HG03108 (cell line): Measurements from ENCODE around the gene THUMPD1.
"Not testable (repeated sequence)": the region's sequence is repeated elsewhere in the genome, so short reads cannot be mapped to it uniquely, and the experiment has no call there.

Experiments used
- ATAC-seq: cut with Tn5 transposase; IDR thresholded peaks from one replicate; pipeline ENCODE4 v1.9.1; 2021; ENCODE audit warnings: moderate library complexity; ENCODE audit not compliant: unreplicated experiment

The THUMPD1 gene, protein sequence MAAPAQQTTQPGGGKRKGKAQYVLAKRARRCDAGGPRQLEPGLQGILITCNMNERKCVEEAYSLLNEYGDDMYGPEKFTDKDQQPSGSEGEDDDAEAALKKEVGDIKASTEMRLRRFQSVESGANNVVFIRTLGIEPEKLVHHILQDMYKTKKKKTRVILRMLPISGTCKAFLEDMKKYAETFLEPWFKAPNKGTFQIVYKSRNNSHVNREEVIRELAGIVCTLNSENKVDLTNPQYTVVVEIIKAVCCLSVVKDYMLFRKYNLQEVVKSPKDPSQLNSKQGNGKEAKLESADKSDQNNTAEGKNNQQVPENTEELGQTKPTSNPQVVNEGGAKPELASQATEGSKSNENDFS

DNA sequence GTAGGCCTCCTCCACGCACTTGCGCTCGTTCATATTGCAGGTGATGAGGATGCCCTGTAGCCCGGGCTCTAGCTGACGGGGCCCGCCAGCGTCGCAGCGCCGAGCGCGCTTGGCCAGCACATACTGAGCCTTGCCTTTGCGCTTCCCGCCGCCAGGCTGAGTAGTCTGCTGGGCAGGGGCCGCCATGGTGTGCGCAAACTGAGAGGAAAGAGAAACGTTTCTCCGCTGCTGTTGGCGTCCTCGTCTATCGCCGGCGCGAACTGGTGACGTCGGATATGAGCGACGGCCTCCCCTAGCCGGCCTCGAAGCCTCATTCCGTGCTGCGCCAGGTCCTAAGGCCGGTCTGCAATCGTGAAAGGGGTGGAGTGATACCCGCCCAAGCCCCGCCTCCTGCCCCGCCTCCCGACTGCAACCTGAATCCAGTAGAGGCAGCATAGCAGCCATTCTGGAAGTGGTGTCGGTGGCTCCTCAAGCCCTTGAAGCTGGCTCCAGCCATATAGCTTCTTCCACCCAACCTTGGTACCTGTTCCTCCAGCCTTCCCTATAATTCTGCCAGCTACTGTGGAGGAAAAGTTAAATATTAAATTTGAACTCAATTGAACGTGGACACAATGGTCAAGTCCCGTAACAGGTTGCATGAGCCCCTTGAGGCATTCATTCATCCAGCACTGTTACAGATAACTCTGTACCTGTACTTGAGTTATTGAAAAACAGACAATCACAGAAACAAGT is at the start of gene THUMPD1:
Gene THUMPD1, minus strand, starts transcription at position 265 of the 732 bp plus-strand sequence. Its CDS starts 79 bp downstream, at position 186.
- ATAC-seq = peak; percentile 84

DNA sequence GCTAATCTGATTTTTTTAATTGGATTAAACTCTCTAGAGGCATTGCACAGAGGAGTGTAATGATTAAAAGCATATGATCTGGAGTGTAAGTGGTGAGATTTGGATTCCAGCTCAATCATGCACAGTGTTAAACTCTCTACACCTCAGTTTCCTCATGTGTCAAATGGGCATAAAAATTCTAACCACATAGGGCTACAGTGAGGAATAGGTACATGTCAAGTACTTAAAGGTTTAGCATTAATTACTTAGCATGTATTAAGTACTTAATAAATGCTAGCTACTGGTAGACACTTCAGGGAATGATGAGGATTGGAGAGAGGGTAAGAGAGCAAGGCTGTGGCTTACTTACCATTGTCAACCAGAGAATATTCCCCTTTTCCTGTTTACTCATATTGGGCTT is 47.5 kb upstream of the THUMPD1 start:
- no peak for ATAC-seq

DNA sequence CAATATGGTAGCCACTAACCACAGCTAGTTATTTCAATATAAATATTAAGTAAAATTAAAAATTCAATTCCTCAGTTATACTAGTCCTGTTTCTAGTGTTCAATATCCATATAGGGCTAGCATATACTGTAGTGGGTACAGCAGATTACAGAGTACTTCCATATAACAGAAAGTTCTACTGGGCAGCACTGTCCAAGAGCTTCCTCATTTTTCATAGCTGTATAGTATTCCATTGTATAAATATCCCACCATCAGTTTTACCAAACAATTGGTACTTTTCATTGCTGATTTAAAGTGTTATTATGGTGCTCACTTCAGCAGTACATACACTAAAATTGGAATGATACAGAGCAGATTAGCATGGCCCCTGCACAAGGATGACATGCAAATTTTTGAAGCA is 42.6 kb upstream of the THUMPD1 start:
- ATAC-seq = no peak

DNA sequence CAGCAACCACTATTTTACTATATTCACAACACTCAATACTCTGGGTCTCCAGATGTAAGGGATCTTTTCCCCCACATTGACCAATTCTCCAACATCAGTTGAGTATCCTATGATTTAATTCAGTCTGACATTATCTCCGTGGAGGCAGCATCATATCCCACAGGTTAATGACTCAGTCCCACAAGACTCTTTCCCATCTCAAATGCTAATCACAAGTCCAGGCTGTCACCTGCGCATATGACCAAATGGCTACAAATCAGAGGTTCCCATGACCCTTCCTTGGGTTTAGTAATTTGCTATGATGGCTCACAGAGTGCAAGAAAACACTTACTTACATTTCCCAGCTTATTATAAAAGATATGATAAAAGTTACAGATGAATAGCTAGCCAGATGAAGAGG is 40.9 kb upstream of the THUMPD1 start:
- ATAC-seq = no peak

DNA sequence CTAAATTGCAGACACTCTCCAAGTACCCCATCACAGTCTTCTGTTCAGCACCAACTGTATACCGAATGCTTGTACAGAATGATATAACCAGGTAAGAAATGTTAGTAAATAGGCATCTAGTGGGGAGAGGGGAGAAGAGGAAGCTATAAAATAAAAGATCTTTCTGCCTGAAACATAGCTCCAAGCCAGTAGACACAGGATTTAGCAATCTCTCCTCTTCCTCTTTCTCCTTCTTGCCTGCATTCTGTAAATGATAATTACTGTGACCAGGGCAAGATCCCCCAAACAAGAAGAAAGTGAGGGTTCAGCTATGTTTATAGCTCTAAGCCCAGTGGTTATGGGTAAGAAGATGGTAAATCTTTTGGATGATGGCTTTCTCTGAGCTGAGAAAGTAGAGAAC is 40.1 kb upstream of the THUMPD1 start:
- ATAC-seq = no peak

DNA sequence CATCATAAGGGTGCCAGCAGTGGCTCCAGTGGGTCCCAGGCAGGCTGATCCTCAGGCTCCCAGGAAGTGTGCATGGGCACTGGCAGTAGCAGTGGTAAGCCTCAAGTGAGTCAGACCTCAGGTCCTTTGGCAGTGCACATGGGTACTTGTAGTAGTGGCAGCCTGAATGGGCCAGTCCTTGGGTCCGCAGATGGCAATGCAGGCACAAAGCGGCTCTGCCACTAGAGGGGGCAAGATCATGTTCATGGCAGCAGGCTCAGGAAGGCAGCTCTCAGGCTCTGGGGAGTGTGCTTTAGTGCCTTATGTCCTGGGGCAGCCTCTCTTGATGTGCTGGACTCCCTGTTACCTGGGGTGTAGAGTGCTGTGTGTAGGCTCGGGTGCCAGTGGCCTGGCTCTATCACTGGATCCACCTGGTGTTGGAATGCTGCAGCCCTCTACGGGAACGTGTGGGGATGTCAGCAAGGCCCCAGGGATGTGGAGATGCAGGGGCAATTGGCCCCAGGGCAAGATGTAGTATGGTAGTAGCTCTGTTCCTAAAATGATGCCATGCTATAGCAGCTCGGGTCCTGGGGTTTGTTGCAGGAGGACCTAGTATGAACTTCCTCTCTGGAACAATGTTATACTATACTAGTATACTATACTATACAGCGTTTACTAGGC is 33.2 kb upstream of the THUMPD1 start:
- no peak for ATAC-seq

DNA sequence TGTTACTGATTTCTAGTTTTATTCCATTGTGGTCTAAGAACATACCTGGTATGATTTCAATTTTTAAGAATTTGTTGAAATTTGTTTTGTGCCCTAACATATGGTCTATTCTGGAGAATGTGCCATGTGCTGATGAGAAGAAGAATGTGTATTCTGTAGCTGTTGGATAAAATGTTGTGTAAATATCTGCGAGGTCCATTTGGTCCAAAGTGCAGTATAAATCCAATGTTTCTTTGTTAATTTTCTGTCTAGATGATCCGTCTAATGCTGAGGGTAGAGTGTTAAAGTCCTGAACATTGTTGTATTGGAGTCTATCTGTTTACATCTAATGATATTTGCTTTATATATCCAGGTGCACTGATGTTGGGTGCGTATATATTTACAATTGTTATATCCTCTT is 32.1 kb upstream of the THUMPD1 start:
- ATAC-seq = no peak

- no peak for ATAC-seq
Observed at GRCh38 chr16:20768818-20769217, 27.2 kb upstream of the THUMPD1 start.

DNA sequence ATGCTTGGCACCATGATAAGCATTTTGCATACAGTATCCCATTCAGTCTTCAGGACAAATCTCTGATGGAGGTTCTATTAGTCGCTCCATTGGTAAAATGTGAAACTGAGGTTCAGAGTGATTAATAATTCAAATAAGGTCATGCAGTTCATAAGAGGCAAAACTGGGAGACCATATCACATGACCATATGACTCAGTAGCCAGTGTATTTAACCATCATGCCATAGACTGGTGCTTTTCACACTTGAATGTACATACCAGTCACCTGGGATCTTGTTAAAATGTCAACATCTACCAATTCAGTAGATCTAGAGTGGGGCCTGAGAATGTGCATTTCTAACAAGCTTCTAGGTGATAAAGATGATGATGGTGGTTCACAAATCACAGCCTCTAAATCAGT is 26.5 kb upstream of the THUMPD1 start:
- no peak for ATAC-seq

GRCh38 chr16:20767577-20767976 is 26.0 kb upstream of the THUMPD1 start:
- no peak for ATAC-seq

DNA sequence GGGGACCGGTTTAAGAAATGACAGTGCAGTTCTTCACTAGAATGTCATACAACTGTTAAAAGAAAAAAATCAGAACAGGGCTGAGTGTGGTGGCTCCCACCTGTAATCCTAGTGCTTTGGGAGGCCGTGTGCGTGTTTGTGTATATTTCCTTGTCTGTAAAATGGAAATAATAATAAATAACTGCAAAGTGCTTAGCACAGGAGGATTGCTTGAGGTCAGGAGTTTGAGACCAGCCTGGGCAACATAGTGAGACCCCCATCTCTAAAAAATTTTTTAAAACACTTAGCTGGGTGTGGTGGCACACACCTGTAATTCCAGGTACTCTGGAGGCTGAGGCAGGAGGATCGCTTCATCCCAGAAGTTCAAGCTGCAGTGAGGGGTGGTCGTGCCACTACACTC is 24.7 kb upstream of the THUMPD1 start:
- no peak for ATAC-seq

DNA sequence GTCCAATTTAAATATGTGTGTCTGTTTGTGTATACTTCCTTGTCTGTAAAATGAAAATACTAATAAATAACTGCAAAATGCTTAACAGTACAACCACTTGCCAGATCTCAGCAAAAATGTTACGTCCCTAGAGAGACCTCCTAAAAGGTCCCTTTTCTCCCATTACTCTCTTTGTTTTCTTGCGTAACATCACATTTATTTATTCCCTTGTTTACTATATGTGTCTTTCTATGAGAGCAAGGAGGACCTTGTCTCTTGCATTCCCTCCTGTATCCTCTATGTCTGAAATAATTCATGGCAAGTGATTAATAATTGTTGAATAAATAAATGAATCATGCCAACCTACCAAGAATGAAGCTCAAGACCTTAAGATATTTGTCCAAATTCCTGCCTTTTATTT is 24.1 kb upstream of the THUMPD1 start:
- ATAC-seq = no peak

DNA sequence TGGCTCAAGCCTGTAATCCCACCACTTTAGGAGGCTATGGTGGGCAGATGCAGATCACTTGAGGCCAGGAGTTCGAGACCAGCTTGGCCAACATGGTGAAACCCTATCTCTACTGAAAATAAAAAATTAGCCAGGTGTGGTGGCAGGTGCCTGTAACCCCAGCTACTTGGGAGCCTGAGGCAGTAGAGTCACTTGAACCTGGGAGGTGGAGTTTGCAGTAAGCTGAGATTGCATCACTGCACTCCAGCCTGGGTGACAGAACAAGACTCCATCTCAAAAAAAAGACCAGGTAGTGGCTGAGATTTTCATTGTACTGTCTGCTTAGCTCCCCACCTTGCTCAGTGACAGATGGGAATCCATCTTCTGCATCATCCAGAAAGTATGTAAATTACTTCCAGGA is 22.8 kb upstream of the THUMPD1 start:
- not testable (repeated sequence) for ATAC-seq

GRCh38 chr16:20763461-20764232 is 22.0 kb upstream of the THUMPD1 start, which contains the start of gene ACSM3:
ACSM3 (plus strand) TSS chr16:20764014; CDS start chr16:20770035, 6,021 bp downstream.
- peak; percentile 97 for ATAC-seq

DNA sequence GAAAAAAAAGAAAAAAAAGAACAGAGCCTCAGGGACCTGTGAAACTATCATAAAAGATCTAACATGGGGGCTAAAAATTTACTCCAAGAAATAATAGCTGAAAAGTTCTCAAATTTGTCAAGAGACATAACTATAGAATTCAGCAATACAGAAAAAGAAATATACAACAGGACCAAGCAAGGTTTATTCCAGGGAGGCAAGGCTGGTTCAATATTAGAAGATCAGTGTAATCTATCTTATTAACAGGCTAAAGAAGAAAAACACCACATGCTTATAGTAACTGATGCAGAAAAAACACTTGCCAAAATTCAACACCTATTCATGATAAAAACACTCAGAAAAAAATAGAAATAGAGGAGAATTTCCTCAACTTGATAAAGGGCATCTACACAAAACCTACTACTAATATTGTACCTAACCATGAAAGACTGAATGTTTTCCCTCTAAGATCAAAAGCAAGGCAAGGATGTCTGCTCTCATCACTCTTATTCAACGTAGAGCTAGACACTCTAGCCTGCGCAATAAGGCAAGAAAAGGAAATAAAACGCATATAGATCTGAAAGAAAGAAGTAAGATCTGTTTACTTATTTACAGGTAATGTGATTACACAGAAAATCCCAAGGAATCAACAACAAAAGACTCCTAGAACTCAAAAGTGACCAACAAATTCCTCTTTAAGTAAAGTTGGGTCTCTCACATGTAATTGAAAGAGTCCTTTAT is 20.9 kb upstream of the THUMPD1 start:
- no peak for ATAC-seq

- no peak for ATAC-seq
Observed at GRCh38 chr16:20761175-20761574, 19.6 kb upstream of the THUMPD1 start.

GRCh38 chr16:20760346-20760745 is 18.7 kb upstream of the THUMPD1 start:
- ATAC-seq = no peak

- not testable (repeated sequence) for ATAC-seq
Observed at GRCh38 chr16:20755799-20756198, 14.2 kb upstream of the THUMPD1 start.

DNA sequence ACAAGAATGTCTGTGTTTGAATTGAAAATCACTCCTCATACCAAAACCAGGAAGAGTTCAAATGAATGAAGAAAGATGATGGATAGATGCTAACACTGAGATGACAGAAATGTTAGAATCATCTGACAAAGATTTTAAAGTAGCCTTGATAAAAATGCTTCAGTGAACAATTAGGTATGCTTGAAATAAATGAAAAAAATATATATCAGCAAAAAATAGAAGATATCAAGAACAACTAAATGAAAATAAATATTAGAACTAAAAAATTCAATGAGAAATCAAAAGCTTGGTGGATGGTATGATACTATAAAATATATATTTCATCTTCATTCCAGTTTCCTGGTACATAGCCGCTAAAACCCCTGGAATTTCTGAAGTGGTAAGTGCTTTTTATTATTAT is 13.6 kb upstream of the THUMPD1 start:
- no peak for ATAC-seq

GRCh38 chr16:20753727-20754126 is 12.1 kb upstream of the THUMPD1 start:
- no peak for ATAC-seq
